Skeletal muscle cell (primary cell): Measurements from ENCODE around the gene SMIM9.
"Not testable (repeated sequence)": the region's sequence is repeated elsewhere in the genome, so short reads cannot be mapped to it uniquely, and the experiment has no call there.

Experiments
- DNase-seq: peaks from one replicate; pipeline ENCODE4 v3.0.0-alpha.2; 2010; ENCODE audit warnings: low read depth
- H3K4me3 ChIP-seq: 2 replicates; pipeline ENCODE4 v1.5.1; 2011; ENCODE audit warnings: low read depth, mild to moderate bottlenecking, control low read depth, low read length, moderate library complexity

The SMIM9 gene

GRCh38 chrX:154817048-154817618, 17.3 kb downstream of the SMIM9 start:
- H3K4me3 ChIP-seq, DNase-seq: not testable (repeated sequence)

GRCh38 chrX:154816326-154816898, 18.1 kb downstream of the SMIM9 start:
- DNase-seq, H3K4me3 ChIP-seq: not testable (repeated sequence)

GRCh38 chrX:154815274-154815818, 19.1 kb downstream of the SMIM9 start:
- H3K4me3 ChIP-seq: no peak overlapping the region
- no peak for DNase-seq

- no peak overlapping the region for H3K4me3 ChIP-seq
- no peak for DNase-seq
Measured at GRCh38 chrX:154813801-154814200, 20.7 kb downstream of the SMIM9 start.

GRCh38 chrX:154812341-154813101, 21.9 kb downstream of the SMIM9 start:
- no peak overlapping the region for H3K4me3 ChIP-seq
- no peak for DNase-seq

- no peak overlapping the region for H3K4me3 ChIP-seq
Measured at GRCh38 chrX:154809939-154810665, 24.4 kb downstream of the SMIM9 start.

GRCh38 chrX:154806837-154807501, 27.5 kb downstream of the SMIM9 start:
- H3K4me3 ChIP-seq: no peak overlapping the region
- DNase-seq: no peak

More at GRCh38 chrX:154809939-154810665, 24.4 kb downstream of the SMIM9 start:
- DNase-seq: no peak

GRCh38 chrX:154805696-154806091, 28.8 kb downstream of the SMIM9 start:
- DNase-seq: no peak
- H3K4me3 ChIP-seq: peak overlapping the region; percentile 60

- DNase-seq: peak; percentile 18
- H3K4me3 ChIP-seq: peak within 1 kb of the TSS; percentile 60
Measured at GRCh38 chrX:154804957-154805695, 29.3 kb downstream of the SMIM9 start, which contains the start of gene MPP1. MPP1 (minus strand) TSS chrX:154805485; CDS start chrX:154805373, 112 bp downstream.

- H3K4me3 ChIP-seq: peak overlapping the region; percentile 60
- DNase-seq: no peak
Measured at GRCh38 chrX:154804261-154804956, 30.1 kb downstream of the SMIM9 start.

GRCh38 chrX:154802947-154803346, 31.5 kb downstream of the SMIM9 start:
- DNase-seq: no peak
- no peak overlapping the region for H3K4me3 ChIP-seq

- DNase-seq: no peak
Measured at GRCh38 chrX:154800478-154801210, 33.8 kb downstream of the SMIM9 start.

GRCh38 chrX:154799556-154800348, 34.7 kb downstream of the SMIM9 start:
- H3K4me3 ChIP-seq: no peak overlapping the region
- no peak for DNase-seq

More at GRCh38 chrX:154800478-154801210, 33.8 kb downstream of the SMIM9 start:
- no peak overlapping the region for H3K4me3 ChIP-seq

GRCh38 chrX:154797006-154797405, 37.5 kb downstream of the SMIM9 start:
- H3K4me3 ChIP-seq: no peak overlapping the region
- no peak for DNase-seq

- DNase-seq: no peak
- no peak overlapping the region for H3K4me3 ChIP-seq
Measured at GRCh38 chrX:154795016-154795415, 39.4 kb downstream of the SMIM9 start.

GRCh38 chrX:154793084-154793795, 41.2 kb downstream of the SMIM9 start:
- no peak for DNase-seq
- no peak overlapping the region for H3K4me3 ChIP-seq
